Measurements from ENCODE around the gene RAP1A.

Gene RAP1A

GRCh38 chr1:111619635-111620440 is at the start of gene RAP1A:
RAP1A (plus strand) TSS chr1:111619789; CDS start chr1:111691361, 71,572 bp downstream.
- DNase-seq (ENCODE audit: low spot score) = peak; percentile 95

GRCh38 chr1:111569913-111570312 is 49.7 kb upstream of the RAP1A start:
- no peak for DNase-seq (ENCODE audit: low spot score)

GRCh38 chr1:111570781-111571181 is 48.8 kb upstream of the RAP1A start:
- peak; percentile 52 for DNase-seq (ENCODE audit: low spot score)

GRCh38 chr1:111571239-111571638 is 48.4 kb upstream of the RAP1A start:
- DNase-seq (ENCODE audit: low spot score) = no peak

GRCh38 chr1:111571987-111572386 is 47.6 kb upstream of the RAP1A start:
- DNase-seq (ENCODE audit: low spot score) = no peak

GRCh38 chr1:111576547-111576946 is 43.0 kb upstream of the RAP1A start:
- DNase-seq (ENCODE audit: low spot score) = no peak

GRCh38 chr1:111577814-111578213 is 41.8 kb upstream of the RAP1A start:
- DNase-seq (ENCODE audit: low spot score) = no peak

GRCh38 chr1:111581166-111581565 is 38.4 kb upstream of the RAP1A start:
- no peak for DNase-seq (ENCODE audit: low spot score)

GRCh38 chr1:111582016-111582415 is 37.6 kb upstream of the RAP1A start:
- DNase-seq (ENCODE audit: low spot score) = no peak

GRCh38 chr1:111582644-111583618 is 36.7 kb upstream of the RAP1A start:
- no peak for DNase-seq (ENCODE audit: low spot score)

- DNase-seq (ENCODE audit: low spot score) = no peak
Measured at GRCh38 chr1:111585447-111586086, 34.0 kb upstream of the RAP1A start.

- DNase-seq (ENCODE audit: low spot score) = no peak
Measured at GRCh38 chr1:111586112-111586511, 33.5 kb upstream of the RAP1A start.

- no peak for DNase-seq (ENCODE audit: low spot score)
Measured at GRCh38 chr1:111587509-111588174, 31.9 kb upstream of the RAP1A start.

GRCh38 chr1:111591937-111592336 is 27.7 kb upstream of the RAP1A start:
- DNase-seq (ENCODE audit: low spot score) = no peak

- peak; percentile 98 for DNase-seq (ENCODE audit: low spot score)
Measured at GRCh38 chr1:111592389-111593361, 26.9 kb upstream of the RAP1A start.

GRCh38 chr1:111593403-111594305 is 25.9 kb upstream of the RAP1A start:
- no peak for DNase-seq (ENCODE audit: low spot score)

GRCh38 chr1:111594306-111594693 is 25.3 kb upstream of the RAP1A start:
- no peak for DNase-seq (ENCODE audit: low spot score)

- no peak for DNase-seq (ENCODE audit: low spot score)
Measured at GRCh38 chr1:111595807-111596206, 23.8 kb upstream of the RAP1A start.

GRCh38 chr1:111596499-111596898 is 23.1 kb upstream of the RAP1A start:
- peak; percentile 81 for DNase-seq (ENCODE audit: low spot score)

GRCh38 chr1:111597426-111597825 is 22.2 kb upstream of the RAP1A start:
- no peak for DNase-seq (ENCODE audit: low spot score)
